Measurements from ENCODE around the gene KRTAP4-11.

The KRTAP4-11 gene

GRCh38 chr17:41133880-41134735 lies 15.9 kb upstream of the KRTAP4-11 start:
- Histone ChIP-seq H3K9me3 (ENCODE audit: control insufficient read depth, insufficient read depth, low read depth, low read length) (no peaks in the 10 kb centered on the region), H3K4me1 (ENCODE audit: control insufficient read depth, insufficient read depth, low read length) (no peaks in the 10 kb centered on the region), H3K4me3 (ENCODE audit: low read depth, low read length) (no peak overlapping the region), H3K36me3 (ENCODE audit: control insufficient read depth in 2 of 2, insufficient read depth in 1 of 2, low read length in 2 of 2) (no peaks in the 10 kb centered on the region), H3K27ac (ENCODE audit: extremely low read depth, low read depth, low read length) (no peak overlapping the region)
- TF ChIP-seq ZNF362 (tag by site-specific recombination; IDR thresholded peaks at IDR 0.05): no peak
- TF ChIP-seq BCL11B (tag by site-specific recombination; IDR thresholded peaks at IDR 0.05; ENCODE audit: low read depth): no peak
- no peak for TF ChIP-seq ZNF664 (tag by site-specific recombination; IDR thresholded peaks at IDR 0.05)
- no peak for TF ChIP-seq ZBTB26 (tag by site-specific recombination; optimal IDR thresholded peaks at IDR 0.05)
- TF ChIP-seq ZFHX2 (tag by site-specific recombination; conservative IDR thresholded peaks at IDR 0.05): no peak
- TF ChIP-seq FEZF1 (tag by site-specific recombination; IDR thresholded peaks at IDR 0.05): no peak
- no peak for TF ChIP-seq BCL11A (tag by site-specific recombination; IDR thresholded peaks at IDR 0.05; ENCODE audit: low read depth)
- TF ChIP-seq ZNF114 (tag by site-specific recombination; IDR thresholded peaks at IDR 0.05): no peak
- TF ChIP-seq ZNF416 (tag by site-specific recombination; IDR thresholded peaks at IDR 0.05): no peak
- no peak for TF ChIP-seq ZNF776 (tag by site-specific recombination; IDR thresholded peaks at IDR 0.05; ENCODE audit: borderline replicate concordance)
- no peak for TF ChIP-seq KLF9 (tag by site-specific recombination; IDR thresholded peaks at IDR 0.05; ENCODE audit: low read depth)
- no peak for TF ChIP-seq ZBTB8A (tag by site-specific recombination; IDR thresholded peaks at IDR 0.05)
- no peak for TF ChIP-seq OVOL3 (tag by site-specific recombination; IDR thresholded peaks at IDR 0.05)
- TF ChIP-seq ZBTB6 (tag by site-specific recombination; IDR thresholded peaks at IDR 0.05): no peak
- TF ChIP-seq REPIN1 (tag by site-specific recombination; IDR thresholded peaks at IDR 0.05; ENCODE audit: low read depth): no peak
- TF ChIP-seq ZNF701 (tag by site-specific recombination; IDR thresholded peaks at IDR 0.05): no peak
- no peak for TF ChIP-seq ZNF501 (tag by site-specific recombination; IDR thresholded peaks at IDR 0.05)
- no peak for TF ChIP-seq CTCF (tag by site-specific recombination; IDR thresholded peaks at IDR 0.05)
- TF ChIP-seq ZNF398 (tag by site-specific recombination; IDR thresholded peaks at IDR 0.05): no peak
- POLR2A ChIA-PET: no interaction called here
- CTCF ChIA-PET: interaction anchor here (0.6 to 0.7 kb wide), 2 partner anchors 44 to 277 kb away, joined by 3 to 4 read pairs; no protein-coding TSS in a partner anchor

All from HEK293 (cell line).